OCI-LY1 (cell line): ENCODE measurements around the gene TUBA3E.
"Not testable (repeated sequence)": the region's sequence is repeated elsewhere in the genome, so short reads cannot be mapped to it uniquely, and the experiment has no call there.

Experiments used
- H2AFZ ChIP-seq: fragments of 200-600 bp; sonication (generic), shearing (Covaris generic); 2 replicates; pipeline ENCODE4 v1.6.0; 2014; ENCODE audit warnings: antibody characterized with exemption, mild to moderate bottlenecking, low read length
- H3F3A ChIP-seq: fragments of 200-600 bp; sonication (generic), shearing (Covaris generic); 2 replicates; pipeline ENCODE4 v1.6.0; 2014; ENCODE audit warnings: mild to moderate bottlenecking, antibody characterized with exemption, low read length, moderate library complexity; ENCODE audit not compliant: insufficient read depth
- H3K27ac ChIP-seq: fragments of 200-600 bp; sonication (generic); 2 replicates; pipeline ENCODE4 v1.5.1; 2014; ENCODE audit warnings: low read length, mixed run types, mild to moderate bottlenecking, low read depth; ENCODE audit not compliant: poor library complexity, severe bottlenecking
- H3K27me3 ChIP-seq: fragments of 200-600 bp; sonication (generic); 2 replicates; pipeline ENCODE4 v1.6.0; 2014; ENCODE audit warnings: antibody characterized with exemption, mild to moderate bottlenecking, low read length, moderate library complexity; ENCODE audit not compliant: insufficient read depth
- H3K36me3 ChIP-seq: fragments of 200-600 bp; sonication (generic); 2 replicates; pipeline ENCODE4 v1.6.1; 2014; ENCODE audit warnings: mild to moderate bottlenecking, antibody characterized with exemption, low read length, moderate library complexity, mixed read lengths; ENCODE audit not compliant: insufficient read depth
- H3K4me1 ChIP-seq: fragments of 200-600 bp; sonication (generic); 2 replicates; pipeline ENCODE4 v1.5.1; 2014; ENCODE audit warnings: mild to moderate bottlenecking, low read length, moderate library complexity; ENCODE audit not compliant: insufficient read depth, severe bottlenecking
- H3K4me2 ChIP-seq: fragments of 200-600 bp; sonication (generic), shearing (Covaris generic); 2 replicates; pipeline ENCODE4 v1.6.1; 2014; ENCODE audit warnings: low read length
- H3K4me3 ChIP-seq: fragments of 200-600 bp; sonication (generic); 2 replicates; pipeline ENCODE4 v1.5.1; 2014; ENCODE audit warnings: low read length, low read depth, mild to moderate bottlenecking, mixed read lengths; ENCODE audit not compliant: poor library complexity, severe bottlenecking
- H3K79me2 ChIP-seq: fragments of 200-600 bp; shearing (Covaris generic); 2 replicates; pipeline ENCODE4 v1.6.1; 2016; ENCODE audit warnings: mixed run types, low read length, mixed read lengths; ENCODE audit not compliant: insufficient read depth
- H3K9ac ChIP-seq: fragments of 200-600 bp; sonication (generic), shearing (Covaris generic); 2 replicates; pipeline ENCODE4 v1.6.1; 2014; ENCODE audit warnings: mild to moderate bottlenecking, low read length, mixed read lengths
- H3K9me2 ChIP-seq: fragments of 200-600 bp; sonication (generic), shearing (Covaris generic); 2 replicates; pipeline ENCODE4 v1.6.1; 2014; ENCODE audit warnings: low read depth, mild to moderate bottlenecking, low read length, mixed read lengths
- H3K9me3 ChIP-seq: fragments of 200-600 bp; shearing (Covaris generic); 2 replicates; pipeline ENCODE4 v1.6.1; 2014; ENCODE audit warnings: low read length, mixed read lengths
- H4K20me1 ChIP-seq: fragments of 200-600 bp; sonication (generic), shearing (Covaris generic); 2 replicates; pipeline ENCODE4 v1.6.0; 2016; ENCODE audit warnings: mild to moderate bottlenecking, low read length; ENCODE audit not compliant: insufficient read depth
- EZH2 ChIP-seq: fragments of 200-600 bp; sonication (generic), shearing (Covaris generic); IDR thresholded peaks from 2 replicates; pipeline ENCODE4 v1.8.0; 2017; ENCODE audit warnings: borderline replicate concordance, mixed run types, mild to moderate bottlenecking, antibody characterized with exemption, low read length, moderate library complexity, mixed read lengths
- TF ChIP-seq, protein P1 (sequence below): fragments of 200-600 bp; sonication (generic), shearing (Covaris generic); IDR thresholded peaks from 2 replicates; pipeline ENCODE4 v1.5.1; 2017; ENCODE audit warnings: mild to moderate bottlenecking, antibody characterized with exemption, low read length, moderate library complexity, mixed read lengths

TUBA3E gene

DNA sequence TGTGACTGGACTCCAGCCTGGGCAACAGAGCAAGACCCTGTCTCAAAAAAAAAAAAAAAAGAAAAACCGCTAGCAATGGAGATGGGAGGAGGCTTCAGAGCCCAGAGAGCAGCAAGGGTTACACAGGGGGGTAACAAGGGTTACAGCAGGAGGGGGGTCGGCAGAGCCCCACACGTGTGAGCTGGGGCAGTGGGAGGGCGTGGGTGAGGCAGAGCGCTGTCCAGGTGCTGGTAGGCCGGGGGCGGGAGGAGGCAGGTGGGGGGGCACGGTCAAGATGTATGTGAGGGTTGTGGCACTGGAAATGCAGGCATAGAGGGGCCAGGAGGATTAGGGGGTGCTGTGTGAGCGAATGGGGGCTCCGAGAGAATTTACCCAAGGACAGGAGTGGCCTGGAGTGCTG lies 12.8 kb downstream of the TUBA3E start:
- Histone ChIP-seq H3F3A (no peaks in the 10 kb centered on the region), H3K9me2 (no peaks in the 10 kb centered on the region), H3K4me3 (no peak overlapping the region), H3K27ac (no peak overlapping the region), H3K9me3 (no peaks in the 10 kb centered on the region), H3K9ac (no peak overlapping the region), H3K4me2 (no peak overlapping the region), H3K4me1 (peaks cover 13% of the 10 kb centered on the region), H3K36me3 (peaks cover 7% of the 10 kb centered on the region; the same call in 1 of the 2 replicates), H3K79me2 (peaks cover 7% of the 10 kb centered on the region), H2AFZ (no peak overlapping the region), H3K27me3 (no peaks in the 10 kb centered on the region), H4K20me1 (no peaks in the 10 kb centered on the region)
- no peak for TF ChIP-seq EZH2
- TF ChIP-seq, protein P1, sequence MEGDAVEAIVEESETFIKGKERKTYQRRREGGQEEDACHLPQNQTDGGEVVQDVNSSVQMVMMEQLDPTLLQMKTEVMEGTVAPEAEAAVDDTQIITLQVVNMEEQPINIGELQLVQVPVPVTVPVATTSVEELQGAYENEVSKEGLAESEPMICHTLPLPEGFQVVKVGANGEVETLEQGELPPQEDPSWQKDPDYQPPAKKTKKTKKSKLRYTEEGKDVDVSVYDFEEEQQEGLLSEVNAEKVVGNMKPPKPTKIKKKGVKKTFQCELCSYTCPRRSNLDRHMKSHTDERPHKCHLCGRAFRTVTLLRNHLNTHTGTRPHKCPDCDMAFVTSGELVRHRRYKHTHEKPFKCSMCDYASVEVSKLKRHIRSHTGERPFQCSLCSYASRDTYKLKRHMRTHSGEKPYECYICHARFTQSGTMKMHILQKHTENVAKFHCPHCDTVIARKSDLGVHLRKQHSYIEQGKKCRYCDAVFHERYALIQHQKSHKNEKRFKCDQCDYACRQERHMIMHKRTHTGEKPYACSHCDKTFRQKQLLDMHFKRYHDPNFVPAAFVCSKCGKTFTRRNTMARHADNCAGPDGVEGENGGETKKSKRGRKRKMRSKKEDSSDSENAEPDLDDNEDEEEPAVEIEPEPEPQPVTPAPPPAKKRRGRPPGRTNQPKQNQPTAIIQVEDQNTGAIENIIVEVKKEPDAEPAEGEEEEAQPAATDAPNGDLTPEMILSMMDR = no peak

DNA sequence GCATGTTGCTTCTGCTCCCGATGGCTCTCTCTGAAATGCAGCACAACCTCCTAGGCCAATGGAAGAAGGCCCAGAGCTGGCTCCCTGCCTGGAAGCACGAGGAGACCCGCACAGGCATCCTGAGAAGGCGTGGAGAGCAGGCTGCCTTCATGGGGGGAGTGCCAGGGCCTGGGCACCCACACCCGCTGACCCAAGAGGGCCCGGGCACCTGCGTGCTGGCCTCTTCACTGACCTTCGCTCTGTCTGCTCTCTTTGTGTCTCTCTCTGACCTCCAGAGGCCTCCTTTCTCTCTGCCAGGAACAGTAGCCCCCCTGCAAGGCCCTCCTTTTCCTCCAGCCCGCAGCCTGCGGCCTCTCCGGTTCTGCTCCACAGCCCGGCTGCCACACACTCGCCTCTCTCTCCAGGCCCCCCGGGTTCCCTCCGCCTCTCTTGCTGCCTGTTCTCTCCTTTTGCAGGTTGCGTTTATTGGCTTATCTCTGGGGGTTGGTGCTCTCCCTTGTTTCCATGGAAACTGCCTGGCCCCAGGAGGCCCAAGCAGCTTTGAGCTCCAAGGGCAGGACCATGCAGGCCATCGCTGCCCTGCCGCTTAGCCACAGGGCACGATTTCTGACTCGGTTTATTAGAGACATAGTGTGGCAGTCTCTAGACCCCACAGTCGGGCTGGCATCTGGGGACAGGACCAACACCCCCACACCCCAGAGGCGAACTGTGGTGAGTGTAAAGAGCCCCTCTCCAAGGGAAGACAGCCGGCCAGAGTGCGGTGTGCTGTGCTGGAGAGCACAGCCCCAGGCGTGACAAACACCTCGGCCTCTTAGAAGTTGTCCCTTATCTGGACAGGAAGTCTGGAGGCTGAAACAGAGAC lies 14.5 kb downstream of the TUBA3E start:
- H3K79me2 ChIP-seq = peaks cover 24% of the 10 kb centered on the region

DNA sequence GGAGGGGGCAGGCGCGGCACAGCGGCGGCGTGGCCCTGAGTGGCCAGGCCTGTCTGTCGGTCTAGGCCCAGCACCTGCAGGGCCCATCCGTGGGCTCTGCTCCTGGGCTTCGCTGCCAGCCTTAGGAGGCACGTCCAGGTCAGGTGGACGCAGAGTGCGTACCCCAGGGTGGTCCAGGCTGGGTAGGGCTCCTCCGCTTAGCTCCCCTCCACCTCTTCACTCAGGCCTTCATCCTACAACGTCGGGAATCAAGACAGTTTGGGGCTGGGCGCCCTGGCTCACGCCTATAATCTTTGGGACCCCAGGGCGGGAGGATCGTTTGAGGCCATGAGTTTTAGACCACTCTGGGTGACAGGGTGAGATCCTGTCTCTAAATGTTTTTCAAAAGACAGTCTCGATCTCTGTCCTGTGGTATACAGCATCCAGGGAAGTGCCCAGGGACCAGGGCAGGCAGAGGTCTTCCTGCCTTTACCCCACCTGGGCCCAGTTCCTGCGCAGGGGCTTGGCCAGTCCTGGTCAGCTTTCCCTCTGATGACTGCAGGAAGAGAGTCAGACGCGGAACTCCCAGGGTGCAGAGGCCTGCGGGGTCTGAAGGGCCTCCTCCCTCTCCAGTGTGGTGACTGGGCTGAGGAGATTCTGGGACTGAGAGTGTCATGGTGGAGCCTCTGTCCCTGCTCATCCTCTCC lies 15.3 kb downstream of the TUBA3E start:
- Histone ChIP-seq H3K4me3 (peak overlapping the region; percentile 87), H3K36me3 (peaks cover 13% of the 10 kb centered on the region; the same call in 1 of the 2 replicates), H3K79me2 (peaks cover 31% of the 10 kb centered on the region), H3K4me1 (peaks cover 25% of the 10 kb centered on the region), H3K4me2 (peak overlapping the region; percentile 62), H3K9ac (peak overlapping the region; percentile 85)
- H3F3A ChIP-seq, H4K20me1 ChIP-seq, H2AFZ ChIP-seq, H3K9me3 ChIP-seq, H3K27me3 ChIP-seq, H3K27ac ChIP-seq, H3K9me2 ChIP-seq: not testable (repeated sequence)

More for the DNA sequence above, 14.5 kb downstream of the TUBA3E start:
- Histone ChIP-seq H3K9ac (peak overlapping the region; percentile 85), H3K4me3 (peak overlapping the region; percentile 87), H3K27ac (no peak overlapping the region), H3K9me2 (no peaks in the 10 kb centered on the region), H3K9me3 (no peaks in the 10 kb centered on the region), H4K20me1 (no peaks in the 10 kb centered on the region), H3F3A (no peaks in the 10 kb centered on the region), H3K27me3 (no peaks in the 10 kb centered on the region), H2AFZ (no peak overlapping the region), H3K36me3 (peaks cover 12% of the 10 kb centered on the region; the same call in 1 of the 2 replicates), H3K4me2 (peak overlapping the region; percentile 62), H3K4me1 (peaks cover 25% of the 10 kb centered on the region)
- no peak for TF ChIP-seq EZH2
- TF ChIP-seq, protein P1 = no peak
